IMR-90 (cell line): Measurements from ENCODE around the gene TGFBI. TPM values are rescaled to one million over a fixed set of nuclear protein-coding genes. Genes with fewer than 3 reads are reported as not detected.

ENCODE experiments used
- ATAC-seq: fragments of 200-7000 bp; cut with Tn5 transposase; 2 replicates; pipeline ENCODE4 v1.9.1; 2020; ENCODE audit warnings: low read depth, mild to moderate bottlenecking, moderate library complexity
- BruUV-seq: library from RNA; stranded (reverse); fragments of 400-500 nt; replicated peaks from 2 replicates; lab custom pipeline; 2021; lab: Mats Ljungman, UMichigan
- CTCF ChIA-PET: fragments of 300-600 bp; formaldehyde crosslinking; extraction: SDS; loops from one replicate; lab custom pipeline; 2021; ENCODE audit warnings: antibody characterized with exemption; lab: Yijun Ruan, JAX
- POLR2A ChIA-PET: fragments of 300-600 bp; sonication (Branson Sonifier 250); formaldehyde crosslinking; loops from one replicate; lab custom pipeline; 2022; ENCODE audit warnings: antibody characterized with exemption; ENCODE audit not compliant: unreplicated experiment; lab: Charles Lee
- DNase-seq: peaks from one replicate; pipeline ENCODE4 v3.0.0; 2013
- H2AFZ ChIP-seq: replicated peaks from 2 replicates; pipeline ENCODE3; 2013; ENCODE audit warnings: low read length, mild to moderate bottlenecking; ENCODE audit not compliant: poor library complexity
- H2AK5ac ChIP-seq: 2 replicates; pipeline ENCODE4 v1.6.1; 2013; ENCODE audit warnings: low read depth, low read length, inconsistent platforms
- H2AK9ac ChIP-seq: replicated peaks from 2 replicates; pipeline ENCODE3; 2013; ENCODE audit warnings: mild to moderate bottlenecking, low read depth, low read length, moderate library complexity; ENCODE audit not compliant: poor library complexity
- H2BK120ac ChIP-seq: 2 replicates; pipeline ENCODE4 v1.6.1; 2013; ENCODE audit warnings: low read depth, low read length, inconsistent platforms
- H2BK15ac ChIP-seq: 3 replicates; pipeline ENCODE4 v1.6.1; 2013; ENCODE audit warnings: low read depth, low read length, inconsistent platforms
- H2BK20ac ChIP-seq: 2 replicates; pipeline ENCODE4 v1.6.1; 2013; ENCODE audit warnings: low read depth, mild to moderate bottlenecking, inconsistent platforms, low read length, moderate library complexity
- H2BK5ac ChIP-seq: 2 replicates; pipeline ENCODE4 v1.6.1; 2013; ENCODE audit warnings: mild to moderate bottlenecking, low read depth, low read length, inconsistent platforms; ENCODE audit not compliant: poor library complexity, severe bottlenecking
- H3K14ac ChIP-seq: replicated peaks from 2 replicates; pipeline ENCODE4 v1.6.1; 2013; ENCODE audit warnings: low read depth, low read length, inconsistent platforms
- H3K18ac ChIP-seq: 2 replicates; pipeline ENCODE4 v1.6.1; 2013; ENCODE audit warnings: low read depth, low read length, control low read depth
- H3K23ac ChIP-seq: 2 replicates; pipeline ENCODE4 v1.6.1; 2013; ENCODE audit warnings: low read depth, low read length, inconsistent platforms
- H3K27ac ChIP-seq: 2 replicates; pipeline ENCODE4 v1.5.1; 2013; ENCODE audit warnings: mild to moderate bottlenecking, control low read depth, low read length; ENCODE audit not compliant: insufficient read depth
- H3K27me3 ChIP-seq: 2 replicates; pipeline ENCODE4 v1.6.1; 2013; ENCODE audit warnings: low read length; ENCODE audit not compliant: control insufficient read depth, insufficient read depth
- H3K36me3 ChIP-seq: 2 replicates; pipeline ENCODE4 v1.6.1; 2013; ENCODE audit warnings: low read length, mixed read lengths; ENCODE audit not compliant: control insufficient read depth, insufficient read depth
- H3K4ac ChIP-seq: 2 replicates; pipeline ENCODE4 v1.6.1; 2013; ENCODE audit warnings: low read depth, low read length, inconsistent platforms
- H3K4me1 ChIP-seq: 2 replicates; pipeline ENCODE4 v1.6.1; 2013; ENCODE audit warnings: low read length, mixed read lengths; ENCODE audit not compliant: control insufficient read depth, insufficient read depth
- H3K4me2 ChIP-seq: 2 replicates; pipeline ENCODE4 v1.6.1; 2013; ENCODE audit warnings: low read depth, mild to moderate bottlenecking, control low read depth, low read length, moderate library complexity
- H3K4me3 ChIP-seq: 2 replicates; pipeline ENCODE4 v1.5.1; 2013; ENCODE audit warnings: low read depth, mild to moderate bottlenecking, control low read depth, low read length, moderate library complexity; ENCODE audit not compliant: insufficient read depth
- H3K56ac ChIP-seq: 2 replicates; pipeline ENCODE4 v1.6.1; 2013; ENCODE audit warnings: low read length, inconsistent platforms; ENCODE audit not compliant: insufficient read depth; ENCODE audit errors: extremely low read depth
- H3K79me1 ChIP-seq, 2 experiments: 2 replicates each; pipeline ENCODE4 v1.6.1; 2013; ENCODE audit warnings: low read length in 2 of 2, inconsistent platforms in 1 of 2, low read depth in 1 of 2
- H3K9ac ChIP-seq: 2 replicates; pipeline ENCODE4 v1.6.1; 2013; ENCODE audit warnings: low read depth, low read length, control low read depth
- H3K9me1 ChIP-seq: 2 replicates; pipeline ENCODE4 v1.6.1; 2013; ENCODE audit warnings: low read length, inconsistent platforms; ENCODE audit not compliant: insufficient read depth
- H3K9me3 ChIP-seq: 2 replicates; pipeline ENCODE4 v1.6.1; 2013; ENCODE audit warnings: low read length; ENCODE audit not compliant: control insufficient read depth, insufficient read depth
- H4K20me1 ChIP-seq: 2 replicates; pipeline ENCODE4 v1.6.1; 2013; ENCODE audit warnings: low read length, inconsistent platforms; ENCODE audit not compliant: insufficient read depth
- H4K5ac ChIP-seq: 2 replicates; pipeline ENCODE4 v1.6.1; 2013; ENCODE audit warnings: mild to moderate bottlenecking, low read depth, low read length, control low read depth
- H4K8ac ChIP-seq, 2 experiments: 2 replicates each; pipeline ENCODE4 v1.6.1; 2013; ENCODE audit warnings: low read depth in 2 of 2, low read length in 2 of 2, control low read depth in 1 of 2, inconsistent platforms in 1 of 2
- H4K91ac ChIP-seq: 2 replicates; pipeline ENCODE4 v1.6.1; 2013; ENCODE audit warnings: low read depth, low read length, inconsistent platforms; ENCODE audit not compliant: insufficient read depth
- BHLHE40 ChIP-seq: fragments of 150-350 bp; IDR thresholded peaks from 2 replicates; pipeline ENCODE4 v1.6.1; 2016; ENCODE audit warnings: mild to moderate bottlenecking, low read depth, low read length
- CEBPB ChIP-seq: IDR thresholded peaks from 2 replicates; pipeline ENCODE4 v1.6.1; 2012; ENCODE audit warnings: low read depth, low read length, improper control_type of control experiment
- CHD1 ChIP-seq: IDR thresholded peaks from 2 replicates; pipeline ENCODE4 v1.6.1; 2012; ENCODE audit warnings: low read depth, low read length, improper control_type of control experiment
- FOS ChIP-seq: fragments of 150-350 bp; IDR thresholded peaks from 2 replicates; pipeline ENCODE4 v1.6.1; 2016; ENCODE audit warnings: low read depth, low read length
- MAFK ChIP-seq: IDR thresholded peaks from 2 replicates; pipeline ENCODE4 v1.6.1; 2012; ENCODE audit warnings: low read depth, low read length, improper control_type of control experiment
- MAZ ChIP-seq: IDR thresholded peaks from 2 replicates; pipeline ENCODE4 v1.6.1; 2012; ENCODE audit warnings: low read depth, mild to moderate bottlenecking, low read length, improper control_type of control experiment, moderate library complexity, borderline replicate concordance
- MXI1 ChIP-seq: IDR thresholded peaks from 2 replicates; pipeline ENCODE4 v1.6.1; 2012; ENCODE audit warnings: low read depth, mild to moderate bottlenecking, low read length, moderate library complexity, borderline replicate concordance
- POLR2A ChIP-seq: IDR thresholded peaks from 2 replicates; pipeline ENCODE4 v1.6.1; 2012; ENCODE audit warnings: mild to moderate bottlenecking, low read depth, low read length
- RAD21 ChIP-seq: IDR thresholded peaks from 2 replicates; pipeline ENCODE4 v1.6.1; 2012; ENCODE audit warnings: low read length, improper control_type of control experiment
- RCOR1 ChIP-seq: IDR thresholded peaks from 2 replicates; pipeline ENCODE4 v1.6.1; 2012; ENCODE audit warnings: mild to moderate bottlenecking, low read length, improper control_type of control experiment; ENCODE audit not compliant: insufficient replicate concordance
- RFX5 ChIP-seq: IDR thresholded peaks from 2 replicates; pipeline ENCODE4 v1.8.0; 2012; ENCODE audit warnings: low read depth, mild to moderate bottlenecking, low read length, moderate library complexity
- SMC3 ChIP-seq: fragments of 150-350 bp; IDR thresholded peaks from 2 replicates; pipeline ENCODE4 v1.6.1; 2016; ENCODE audit warnings: low read depth, mild to moderate bottlenecking, antibody characterized with exemption, low read length, moderate library complexity
- WGBS, 2 experiments: methylation state at CpG; one replicate each; pipeline versions ENCODE4 v1.1.5 to v1.1.7; 2013; ENCODE audit warnings: missing lambda C conversion rate in 2 of 2; ENCODE audit not compliant: insufficient read length in 1 of 2; ENCODE audit errors: extremely low coverage in 2 of 2; 5-methylcytosine and 5-hydroxymethylcytosine counted together
- dilution Hi-C: fragments of 300-500 bp; cut with HindIII; formaldehyde crosslinking; loops from one replicate; pipeline ENCODE4 v1.14.3; 2018; ENCODE audit warnings: low sequenced_read_pairs; ENCODE audit not compliant: unreplicated experiment
- in situ Hi-C: fragments of 300-500 bp; cut with MboI; formaldehyde crosslinking; loops from 3 replicates; pipeline ENCODE4 v1.14.3; 2019; ENCODE audit warnings: low sequenced_read_pairs, inconsistent platforms, mixed read lengths
- intact Hi-C: fragments of 100-400 bp; cut with micrococcal nuclease; formaldehyde crosslinking; loops from 2 replicates; pipeline ENCODE4 v1.10.0; 2022
- polyA plus RNA-seq, 3 experiments: library from polyadenylated mRNA; depleted of rRNA; stranded (reverse); fragments of >200 nt; gene quantifications; 2 replicates each; pipeline ENCODE4 v1.2.3, GENCODE V29; 2012; ENCODE audit warnings: low replicate concordance in 1 of 3
- total RNA-seq: library from RNA; depleted of rRNA; stranded (reverse); fragments of >200 nt; gene quantifications from 2 replicates; pipeline ENCODE4 v1.2.3, GENCODE V29; 2012
- TF ChIP-seq, protein P1 (sequence below): fragments of 150-350 bp; IDR thresholded peaks from 2 replicates; pipeline ENCODE4 v1.6.1; 2016; ENCODE audit warnings: low read depth, mild to moderate bottlenecking, low read length, moderate library complexity, borderline replicate concordance

TGFBI gene
- total and polyA plus RNA-seq, 2 of the 4 experiments (the other 2 are of a cell fraction): 618 to 1,551 TPM

DNA sequence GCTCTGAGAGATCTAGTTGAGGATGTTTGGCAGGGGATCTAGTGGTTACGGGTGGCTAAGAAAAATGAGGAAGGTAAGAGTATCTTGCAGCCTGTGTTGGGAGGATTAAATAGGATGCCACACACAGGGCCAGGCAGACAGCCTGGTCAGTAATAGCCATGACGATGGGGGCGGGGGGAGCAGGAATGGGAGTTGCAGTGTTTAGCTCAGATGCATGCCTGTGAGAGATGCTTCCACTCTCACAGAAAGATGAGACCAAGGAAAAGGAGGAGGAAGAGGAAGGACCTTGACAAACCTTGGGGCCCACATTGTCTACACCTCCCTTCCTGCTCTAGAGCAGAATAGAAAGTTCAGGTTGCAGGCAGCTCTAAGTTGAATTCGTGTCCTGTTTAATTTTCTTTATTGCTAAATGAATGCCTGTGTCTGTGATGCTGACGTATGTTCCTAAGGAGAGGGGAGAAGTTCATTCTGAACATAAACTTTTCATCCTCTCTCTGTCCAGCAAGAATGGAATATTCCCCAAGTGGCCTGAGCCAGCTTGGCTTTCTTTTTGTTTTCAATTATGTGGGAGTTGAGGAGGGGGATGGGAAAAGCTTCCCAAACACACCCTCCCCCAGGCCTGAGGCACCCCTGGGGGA, 28.7 kb downstream of the TGFBI start (continued):
- TF ChIP-seq RCOR1 (no peak), FOS (no peak)

DNA sequence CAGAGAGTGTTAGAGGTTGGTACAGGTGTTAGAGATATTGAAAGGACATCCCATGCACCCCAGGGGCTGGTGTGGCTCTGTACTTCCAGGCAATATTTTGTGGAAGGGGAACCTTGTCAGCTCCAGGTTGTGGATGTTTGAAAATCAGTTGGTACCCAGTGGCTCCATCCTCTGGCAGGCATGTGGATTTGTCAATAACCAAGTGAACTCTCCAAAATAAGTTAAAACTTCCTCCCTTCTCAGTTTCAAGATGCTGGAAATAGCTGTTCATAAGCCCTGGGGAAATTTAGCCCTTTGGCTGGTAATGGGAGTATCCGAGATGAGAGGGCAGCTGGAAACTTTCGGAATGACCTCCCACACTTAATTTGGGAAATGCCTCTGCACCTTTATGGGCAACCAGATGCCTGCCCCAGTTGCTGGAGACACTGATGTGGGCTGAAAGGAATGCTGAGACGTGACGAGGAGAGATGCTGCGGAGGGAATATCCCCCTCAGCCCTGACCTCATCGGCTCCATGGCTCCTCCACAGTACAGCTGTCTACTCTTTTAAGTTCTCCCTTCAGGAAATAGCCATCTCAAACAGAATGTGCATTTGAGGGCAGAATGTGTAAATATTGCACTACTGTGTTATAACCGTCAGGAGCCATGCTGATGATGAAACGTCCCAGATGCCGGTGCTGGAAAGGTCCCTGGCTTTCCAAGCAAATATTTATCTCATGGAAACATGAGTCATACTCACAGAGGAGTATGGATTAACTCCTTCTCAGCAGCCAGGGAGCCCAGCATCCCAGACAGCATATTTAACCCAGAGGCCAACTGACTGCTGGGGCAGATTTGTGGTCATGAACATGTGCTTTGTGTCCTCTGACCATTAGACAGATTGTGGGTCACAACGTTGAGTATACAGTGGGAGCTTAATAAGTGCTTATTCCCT, 29.5 kb downstream of the TGFBI start:
- Histone ChIP-seq H3K18ac (peak overlapping the region; percentile 62), H3K23ac (peak overlapping the region; percentile 83), H4K5ac (peak overlapping the region; percentile 48), H3K14ac (peak overlapping the region; percentile 82), H3K56ac (peak overlapping the region; percentile 76), H2BK15ac (peak overlapping the region; percentile 23; the same call in 2 of the 3 replicates), H3K4me2 (peak overlapping the region; percentile 4; the same call in 1 of the 2 replicates), H4K20me1 (peaks cover 14% of the 10 kb centered on the region), H2BK120ac (peak overlapping the region; percentile 92), H3K4me3 (no peak overlapping the region), H3K27ac (peak overlapping the region; percentile 87), H2AK9ac (no peak overlapping the region), H3K9me3 (no peaks in the 10 kb centered on the region), H3K9me1 (peaks cover 37% of the 10 kb centered on the region), H3K9ac (peak overlapping the region; percentile 26; the same call in 1 of the 2 replicates), H2AK5ac (peak overlapping the region; percentile 97), H4K8ac (peak overlapping the region; percentile 88 to 92), H3K36me3 (peaks cover 76% of the 10 kb centered on the region), H3K79me1 (peaks cover 19 to 39% of the 10 kb centered on the region in 2 experiments; a peak in 3 of 4 replicates), H3K27me3 (no peaks in the 10 kb centered on the region), H3K4me1 (peaks cover 44% of the 10 kb centered on the region), H2AFZ (no peak overlapping the region), H2BK5ac (peak overlapping the region; percentile 92), H3K4ac (peak overlapping the region; percentile 98), H4K91ac (peak overlapping the region; percentile 87), H2BK20ac (peak overlapping the region; percentile 95)
- peak; percentile 100 for DNase-seq
- no TSS peak for BruUV-seq
- dilution Hi-C loops: no loop called here
- ATAC-seq: peak; percentile 81
- in situ Hi-C loops: no loop called here
- CTCF ChIA-PET: interaction anchor here (0.5 to 1.4 kb wide), 17 partner anchors 21 to 793 kb away, joined by 3 to 9 read pairs (median 4); no protein-coding TSS in a partner anchor
- POLR2A ChIA-PET: interaction anchor here (0.6 to 0.9 kb wide), 3 partner anchors 26 to 107 kb away, joined by 3 to 6 read pairs (median 3); partner anchors contain the start of gene TGFBI
- intact Hi-C loops: loop anchor here (1.0 to 2.0 kb wide), 5 partner anchors 22 to 167 kb away; no protein-coding TSS in a partner anchor
- WGBS, 2 experiments: no CpG with 5 or more reads among the region's 10 CpGs
- peak; percentile 89 for TF ChIP-seq BHLHE40
- TF ChIP-seq MXI1: peak; percentile 68
- 0 out of 2 replicates have a peak, but pooled peaks have one; percentile 20 for TF ChIP-seq RFX5
- TF ChIP-seq POLR2A: no peak
- TF ChIP-seq, protein P1, sequence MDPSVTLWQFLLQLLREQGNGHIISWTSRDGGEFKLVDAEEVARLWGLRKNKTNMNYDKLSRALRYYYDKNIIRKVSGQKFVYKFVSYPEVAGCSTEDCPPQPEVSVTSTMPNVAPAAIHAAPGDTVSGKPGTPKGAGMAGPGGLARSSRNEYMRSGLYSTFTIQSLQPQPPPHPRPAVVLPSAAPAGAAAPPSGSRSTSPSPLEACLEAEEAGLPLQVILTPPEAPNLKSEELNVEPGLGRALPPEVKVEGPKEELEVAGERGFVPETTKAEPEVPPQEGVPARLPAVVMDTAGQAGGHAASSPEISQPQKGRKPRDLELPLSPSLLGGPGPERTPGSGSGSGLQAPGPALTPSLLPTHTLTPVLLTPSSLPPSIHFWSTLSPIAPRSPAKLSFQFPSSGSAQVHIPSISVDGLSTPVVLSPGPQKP: no peak
- peak; percentile 97 for TF ChIP-seq FOS
- peak; percentile 58 for TF ChIP-seq MAFK
- peak; percentile 98 for TF ChIP-seq CEBPB
- 0 out of 2 replicates have a peak, but pooled peaks have one; percentile 60 for TF ChIP-seq CHD1
- TF ChIP-seq SMC3: peak; percentile 26; the same call in 1 of the 2 replicates
- TF ChIP-seq RAD21: peak; percentile 50
- no peak; the same call in 1 of the 2 replicates for TF ChIP-seq MAZ
